Non-pigmented ciliary epithelial cell (primary cell): Measurements from ENCODE around the gene NAB2.
"Not testable (repeated sequence)": the region's sequence is repeated elsewhere in the genome, so short reads cannot be mapped to it uniquely, and the experiment has no call there.

Experiments
- DNase-seq: peaks from one replicate; pipeline ENCODE4 v3.0.0-alpha.2; 2010; ENCODE audit warnings: low read depth

The NAB2 gene, protein sequence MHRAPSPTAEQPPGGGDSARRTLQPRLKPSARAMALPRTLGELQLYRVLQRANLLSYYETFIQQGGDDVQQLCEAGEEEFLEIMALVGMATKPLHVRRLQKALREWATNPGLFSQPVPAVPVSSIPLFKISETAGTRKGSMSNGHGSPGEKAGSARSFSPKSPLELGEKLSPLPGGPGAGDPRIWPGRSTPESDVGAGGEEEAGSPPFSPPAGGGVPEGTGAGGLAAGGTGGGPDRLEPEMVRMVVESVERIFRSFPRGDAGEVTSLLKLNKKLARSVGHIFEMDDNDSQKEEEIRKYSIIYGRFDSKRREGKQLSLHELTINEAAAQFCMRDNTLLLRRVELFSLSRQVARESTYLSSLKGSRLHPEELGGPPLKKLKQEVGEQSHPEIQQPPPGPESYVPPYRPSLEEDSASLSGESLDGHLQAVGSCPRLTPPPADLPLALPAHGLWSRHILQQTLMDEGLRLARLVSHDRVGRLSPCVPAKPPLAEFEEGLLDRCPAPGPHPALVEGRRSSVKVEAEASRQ

DNA sequence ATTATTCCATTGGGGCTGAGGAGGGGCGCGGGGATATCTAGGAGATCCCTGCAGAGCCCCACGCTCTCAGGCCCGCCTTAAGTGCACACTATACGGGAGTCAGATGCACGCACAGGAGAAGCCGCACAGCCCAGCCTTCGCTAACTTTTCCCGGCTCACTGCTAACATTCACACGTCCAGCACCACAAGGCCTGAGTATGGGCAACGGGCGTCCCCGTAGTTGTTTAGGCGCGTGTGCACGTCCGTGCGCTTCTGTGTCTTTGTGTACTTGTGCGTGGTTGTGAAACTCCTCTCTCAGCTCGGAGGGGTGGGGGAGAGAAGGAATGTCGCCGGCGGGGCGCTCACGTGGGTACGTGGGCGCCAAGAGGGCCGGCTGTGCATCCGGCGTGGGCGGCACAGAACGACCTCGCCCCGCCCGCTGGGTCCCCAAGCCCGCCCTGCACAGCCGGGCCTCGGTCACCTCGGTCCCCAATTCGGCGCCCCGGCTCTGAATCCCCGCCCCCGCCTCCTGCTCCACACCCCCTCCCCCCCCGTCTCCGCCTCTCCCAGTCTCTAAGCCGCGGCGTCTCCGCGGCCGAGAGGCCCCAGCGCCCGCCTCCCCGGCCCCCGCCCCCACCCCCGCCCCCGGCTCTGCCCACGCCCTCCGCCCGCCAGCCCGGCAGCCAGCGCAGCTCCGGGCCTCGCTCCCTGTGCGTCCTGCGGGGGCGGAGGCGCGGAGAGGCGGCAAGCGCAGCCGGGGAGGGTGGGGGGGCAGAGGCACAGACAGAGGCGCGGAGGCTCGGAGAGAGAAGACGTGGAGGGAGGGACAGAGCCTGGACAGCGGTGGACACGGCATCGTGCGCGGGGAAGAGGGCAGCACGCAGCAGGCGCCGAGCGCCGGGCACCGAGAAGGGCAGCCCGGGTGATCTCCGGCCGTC lies at the start of gene NAB2:
Gene NAB2, plus strand, starts transcription at position 761 of the 917 bp plus-strand sequence. CDS start 158 bp downstream, outside the sequence.
- peak; percentile 87 for DNase-seq

DNA sequence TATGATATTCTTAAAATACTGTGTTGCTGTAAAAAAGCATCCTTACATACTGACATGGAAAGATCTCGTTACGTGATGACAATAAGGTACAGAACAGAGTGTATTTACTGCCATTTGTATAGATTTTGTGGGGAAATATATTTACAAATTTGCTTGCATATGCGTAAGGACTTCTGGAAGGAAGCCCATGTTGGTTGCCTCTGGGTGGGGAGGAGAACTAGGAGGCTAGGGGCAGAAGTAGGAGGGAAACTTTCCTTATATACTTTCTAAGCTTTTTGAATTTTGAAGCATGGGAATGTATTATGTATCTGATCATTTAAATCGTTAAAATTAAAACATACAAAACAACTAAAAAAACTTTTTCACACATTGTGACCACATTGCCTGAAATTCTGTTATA lies 48.7 kb upstream of the NAB2 start:
- no peak for DNase-seq

DNA sequence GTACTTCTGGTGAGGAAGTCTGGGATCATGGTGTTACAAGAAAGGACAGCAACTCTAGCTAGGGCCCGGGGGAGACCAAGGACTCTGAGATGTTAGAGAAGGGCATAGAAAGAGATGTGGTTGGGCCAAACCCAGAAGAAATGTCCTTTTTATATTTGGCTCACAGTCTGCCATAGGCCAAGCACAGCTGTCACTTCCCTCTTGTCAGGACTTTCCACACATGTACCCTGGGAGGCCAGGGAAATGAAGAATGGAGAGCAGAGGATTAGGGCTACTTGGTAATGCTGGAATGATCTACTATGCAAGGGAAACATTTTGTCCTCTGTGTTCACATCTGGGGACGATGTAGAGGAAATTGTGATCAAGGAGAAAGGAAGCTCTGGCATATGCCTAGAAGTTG lies 48.2 kb upstream of the NAB2 start:
- no peak for DNase-seq

DNA sequence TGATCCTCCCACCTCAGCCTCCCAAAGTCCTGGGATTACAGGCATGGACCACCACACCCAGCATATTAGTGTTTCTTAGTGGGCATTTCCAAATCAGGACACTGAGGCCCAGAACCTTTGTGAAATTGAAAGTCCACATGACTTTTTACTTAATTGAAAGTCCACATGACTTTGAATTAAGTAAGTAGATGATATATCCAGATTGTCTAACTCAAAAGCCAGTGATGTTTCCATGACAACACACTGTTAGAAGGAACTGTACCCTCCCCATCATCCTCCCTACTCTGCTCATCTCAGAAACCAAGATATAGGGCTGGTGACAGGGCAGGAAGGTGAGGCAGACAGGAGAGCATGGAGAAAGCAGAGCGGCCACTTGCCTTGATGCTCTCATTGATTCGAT lies 46.2 kb upstream of the NAB2 start:
- DNase-seq = no peak

DNA sequence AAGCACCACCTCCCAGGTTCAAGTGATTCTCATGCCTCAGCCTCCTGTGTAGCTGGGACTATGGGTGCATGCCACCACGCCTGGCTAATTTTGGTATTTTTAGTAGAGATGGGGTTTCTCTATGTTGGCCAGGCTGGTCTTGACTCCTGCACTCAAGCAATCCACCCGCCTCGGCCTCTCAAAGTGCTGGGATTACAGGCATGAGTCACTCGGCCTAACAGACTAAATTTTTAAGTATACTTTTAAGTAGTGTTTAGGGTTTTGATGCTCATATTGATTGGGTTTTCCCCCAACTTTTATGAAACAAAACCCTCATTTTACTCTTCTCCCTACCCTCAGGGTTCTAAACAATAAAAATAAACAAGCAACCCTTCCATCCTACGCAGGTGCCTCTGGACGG lies 44.4 kb upstream of the NAB2 start:
- no peak for DNase-seq

- no peak for DNase-seq
Observed at GRCh38 chr12:57044889-57045288, 44.0 kb upstream of the NAB2 start.

DNA sequence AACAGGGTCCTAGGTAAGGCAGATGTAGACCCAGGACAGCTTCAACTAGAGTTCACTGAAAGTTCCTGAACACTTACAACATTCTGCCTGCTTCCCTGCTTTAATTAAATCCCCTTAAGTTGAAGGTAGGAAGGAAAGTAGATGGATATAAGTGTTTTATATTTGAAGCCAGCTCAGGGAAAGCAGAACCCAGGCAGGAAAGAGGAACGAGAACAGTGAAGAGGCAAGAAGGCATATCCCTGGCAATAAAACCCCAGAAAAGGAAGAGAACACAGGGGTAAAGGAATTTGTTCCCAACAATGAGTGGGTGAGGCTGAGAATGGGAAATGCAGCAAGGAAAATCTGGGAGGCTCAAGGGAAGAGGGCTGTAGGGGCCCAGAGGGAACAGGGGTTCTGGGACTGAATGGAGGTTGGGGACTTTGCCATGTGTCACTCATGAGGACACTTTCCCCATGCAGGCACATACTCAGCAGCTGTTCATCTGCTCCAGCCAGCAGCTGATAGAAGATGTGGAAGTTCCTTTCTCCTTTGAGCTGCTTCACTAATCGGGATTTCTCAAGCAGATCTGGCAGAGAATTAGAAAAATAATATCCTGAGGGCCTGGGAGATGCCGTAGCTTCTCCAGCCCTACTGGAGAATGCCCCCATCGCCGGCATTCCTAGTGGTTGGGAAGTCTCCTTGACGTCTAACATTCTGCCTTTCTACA lies 42.7 kb upstream of the NAB2 start:
- no peak for DNase-seq

DNA sequence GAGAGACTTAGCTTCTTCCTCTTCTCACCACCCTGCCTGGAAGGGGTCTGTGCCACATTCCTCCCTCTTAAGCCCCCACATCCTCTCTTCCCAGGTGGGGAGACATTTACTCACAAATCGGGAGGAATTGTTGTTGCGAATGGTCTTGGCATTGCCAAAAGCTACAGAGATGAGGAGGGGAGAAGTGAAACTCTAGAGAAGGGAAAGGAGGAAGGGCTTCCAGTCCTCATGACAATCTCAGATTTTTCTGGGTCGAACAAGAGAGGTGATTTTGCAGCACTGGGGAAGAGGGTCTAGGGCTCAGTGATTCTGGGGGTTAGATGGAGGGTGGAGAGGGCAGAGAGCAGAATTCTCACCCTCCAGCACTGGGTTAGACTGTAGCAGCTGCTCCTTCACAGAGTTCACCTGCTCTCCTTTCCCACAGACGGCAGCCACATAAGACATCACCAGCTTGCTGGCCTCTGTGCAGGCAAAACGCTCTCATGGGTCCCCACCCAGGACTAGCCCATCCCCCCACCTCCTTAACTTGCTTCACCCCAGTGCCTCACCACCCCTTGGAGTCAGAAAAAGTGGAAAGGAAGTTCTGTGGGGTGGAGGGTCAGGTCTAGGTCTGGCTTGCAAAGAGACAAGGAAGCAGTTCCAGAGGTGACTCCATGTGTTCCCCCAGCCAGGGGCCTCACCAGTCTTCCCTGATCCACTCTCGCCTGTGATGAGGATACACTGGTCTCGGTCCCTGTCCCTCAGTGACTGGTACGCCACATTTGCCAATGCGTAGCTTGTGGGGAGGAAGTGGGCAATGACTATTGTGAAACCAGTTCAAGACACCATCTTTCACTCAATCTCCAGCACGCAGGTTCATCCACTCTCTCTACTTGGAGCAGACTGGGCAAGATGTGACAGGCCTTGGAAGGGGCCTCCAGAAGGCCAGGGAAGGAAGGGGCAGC lies 41.7 kb upstream of the NAB2 start:
- DNase-seq = no peak

GRCh38 chr12:57047981-57048380 lies 40.9 kb upstream of the NAB2 start:
- DNase-seq = no peak

DNA sequence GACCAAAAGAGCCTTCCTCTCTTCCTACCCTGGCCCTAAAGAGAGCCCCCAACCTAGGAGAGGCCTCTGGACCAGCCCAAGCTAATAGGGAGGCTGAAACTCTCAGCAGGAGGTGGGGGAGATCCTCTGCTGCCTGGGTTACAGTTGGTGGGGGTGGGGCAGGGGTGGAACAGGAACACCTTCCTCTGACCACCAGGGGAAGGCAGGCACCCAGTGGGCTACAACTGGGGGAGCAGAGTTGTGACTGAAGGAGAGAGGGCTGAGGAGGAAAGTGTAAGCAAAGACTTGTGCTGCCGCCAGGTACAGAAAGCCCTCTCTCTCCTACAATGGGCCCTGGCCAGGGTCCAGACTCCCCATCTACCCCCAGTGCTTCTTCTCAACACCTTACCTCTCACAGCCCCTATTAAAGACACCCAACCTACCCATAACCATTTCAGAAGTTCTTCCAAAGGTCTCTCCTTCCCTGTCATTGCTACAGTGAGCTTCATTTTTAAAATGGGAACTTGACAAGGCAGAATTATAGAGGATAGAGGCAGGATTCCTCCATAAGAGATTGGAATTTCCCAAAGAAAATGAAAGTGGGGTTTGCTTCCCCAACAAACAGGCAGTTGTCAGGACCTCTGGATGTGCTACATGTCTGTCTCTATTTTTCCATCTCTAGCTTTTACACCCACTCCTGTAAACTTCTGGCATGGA lies 40.3 kb upstream of the NAB2 start:
- no peak for DNase-seq

DNA sequence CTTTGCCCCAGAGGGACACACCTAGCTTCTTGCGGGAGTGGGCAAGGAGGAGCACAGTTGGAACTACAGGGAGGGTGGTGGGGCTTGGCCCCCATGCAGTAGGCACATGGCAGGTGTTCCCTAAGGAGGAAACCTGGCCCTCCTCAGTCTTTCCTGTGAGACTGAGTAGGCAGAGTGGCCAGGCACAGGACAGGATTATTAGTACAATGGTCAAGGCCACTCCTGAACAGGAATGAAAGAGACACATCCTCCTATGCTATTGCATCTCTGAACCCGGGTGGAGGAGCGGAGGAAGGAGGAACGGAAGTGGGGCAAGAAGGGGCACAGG lies 39.8 kb upstream of the NAB2 start:
- no peak for DNase-seq

DNA sequence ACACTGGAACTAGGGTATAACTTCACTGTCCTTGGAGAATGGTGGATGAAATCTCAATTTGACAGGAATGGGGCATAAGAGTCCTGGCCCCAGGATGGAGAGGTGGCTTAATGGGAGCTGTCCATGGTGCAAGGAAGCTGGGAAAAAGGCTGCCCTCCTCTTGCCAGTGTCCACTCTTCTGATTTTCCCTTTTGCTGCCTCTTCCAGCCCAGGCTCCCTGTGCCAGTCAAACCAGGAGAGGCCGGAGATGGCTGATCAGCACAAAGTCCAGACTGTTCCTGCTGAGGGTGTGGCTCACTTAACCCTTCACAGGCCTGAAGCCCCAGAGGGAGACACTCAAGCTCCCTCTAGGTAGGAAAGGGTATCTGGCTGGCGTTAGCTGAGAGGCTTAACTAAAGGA lies 39.0 kb upstream of the NAB2 start, which contains the start of gene MYO1A:
Gene MYO1A, minus strand, starts transcription at position 240 of the 400 bp plus-strand sequence. CDS start 1,806 bp downstream, outside the sequence.
- no peak for DNase-seq

DNA sequence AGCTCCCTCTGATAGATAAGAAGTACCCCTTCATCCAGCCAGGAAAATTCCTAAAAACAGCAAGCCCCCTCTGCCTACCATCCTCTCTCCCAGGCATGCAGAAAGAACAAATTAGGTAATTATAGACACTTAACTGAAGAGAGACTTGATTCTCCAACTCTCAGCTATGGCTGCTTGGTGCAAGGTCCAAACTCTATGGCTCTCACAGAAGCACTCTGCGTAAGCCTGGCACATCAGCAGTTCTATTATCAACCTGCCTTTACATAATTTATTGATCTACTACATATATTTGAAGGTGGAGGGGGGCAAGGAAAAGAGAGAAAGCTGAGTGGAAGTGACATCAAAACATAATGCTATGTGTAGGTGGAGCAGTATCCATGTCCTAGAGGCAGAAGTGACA lies 37.9 kb upstream of the NAB2 start:
- DNase-seq = no peak

DNA sequence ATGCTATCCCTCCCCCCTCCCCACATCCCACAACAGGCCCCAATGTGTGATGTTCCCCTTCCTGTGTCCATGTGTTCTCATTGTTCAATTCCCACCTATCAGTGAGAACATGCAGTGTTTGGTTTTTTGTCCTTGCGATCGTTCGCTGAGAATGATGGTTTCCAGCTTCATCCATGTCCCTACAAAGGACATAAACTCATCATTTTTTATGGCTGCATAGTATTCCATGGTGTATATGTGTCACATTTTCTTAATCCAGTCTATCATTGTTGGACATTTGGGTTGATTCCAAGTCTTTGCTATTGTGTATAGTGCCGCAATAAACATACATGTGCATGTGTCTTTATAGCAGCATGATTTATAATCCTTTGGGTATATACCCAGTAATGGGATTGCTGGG lies 35.8 kb upstream of the NAB2 start:
- not testable (repeated sequence) for DNase-seq

GRCh38 chr12:57053901-57054300 lies 35.0 kb upstream of the NAB2 start:
- DNase-seq = not testable (repeated sequence)

DNA sequence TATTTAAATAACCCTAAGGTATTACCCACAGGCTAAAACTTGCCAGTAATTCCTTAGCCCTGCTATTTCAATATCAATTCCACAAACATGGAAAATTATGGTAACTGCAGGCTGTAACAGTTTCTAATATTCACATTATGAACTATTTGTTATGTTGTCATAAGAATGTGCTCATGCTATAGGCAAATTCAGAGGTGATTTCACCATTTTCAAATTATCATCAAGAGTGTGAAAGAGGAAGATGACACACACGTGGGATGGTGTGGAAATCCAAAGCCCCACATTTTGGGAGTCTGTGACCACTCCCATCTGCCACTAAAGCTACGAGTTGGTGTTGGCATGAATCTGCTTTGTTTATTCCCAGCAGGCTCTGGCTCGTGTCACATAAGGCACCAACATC lies 33.1 kb upstream of the NAB2 start:
- no peak for DNase-seq

- no peak for DNase-seq
Observed at GRCh38 chr12:57057067-57057751, 31.7 kb upstream of the NAB2 start.

- DNase-seq = no peak
Observed at GRCh38 chr12:57058454-57058853, 30.5 kb upstream of the NAB2 start.

DNA sequence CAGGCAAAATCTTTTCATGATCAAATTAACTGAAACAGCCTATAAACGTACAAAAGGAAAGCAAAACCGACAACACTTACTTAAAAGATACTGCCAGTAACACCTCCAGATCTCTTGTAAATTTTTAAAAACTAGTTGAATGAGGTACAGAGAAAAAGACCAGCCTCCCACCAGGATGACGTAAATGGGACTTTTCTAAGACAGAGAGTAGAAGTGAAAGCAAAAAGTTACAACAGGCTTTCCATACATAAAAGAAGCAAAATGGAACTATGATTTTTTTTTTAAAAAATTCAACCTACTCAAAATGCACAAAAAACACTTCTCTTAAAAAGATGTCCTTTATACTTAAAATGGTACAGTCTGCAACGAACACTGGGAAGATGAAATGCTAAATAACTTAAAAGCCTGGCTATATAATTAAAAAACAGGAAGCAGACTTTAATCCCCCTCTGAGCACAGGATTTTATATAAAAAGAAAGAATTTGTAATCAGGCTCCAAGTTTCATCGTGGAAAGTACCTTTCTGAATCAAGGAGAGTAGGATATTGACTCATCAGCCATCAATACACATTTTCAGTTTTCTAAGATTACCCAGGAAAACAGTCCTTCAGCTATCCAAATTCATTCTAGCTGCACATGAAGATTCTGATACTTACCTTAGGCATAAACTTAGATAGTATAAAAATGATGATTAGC lies 24.8 kb upstream of the NAB2 start:
- DNase-seq = no peak
